DMS 273 (cell line): ENCODE measurements around the gene KIF16B.
A peak's percentile ranks its signal among the peaks of the same experiment; 100 is the strongest.

Experiments used
- DNase-seq: peaks from one replicate; lab custom pipeline; 2025; ENCODE audit not compliant: unreplicated experiment; lab: John Stamatoyannopoulos, UW

KIF16B gene

DNA sequence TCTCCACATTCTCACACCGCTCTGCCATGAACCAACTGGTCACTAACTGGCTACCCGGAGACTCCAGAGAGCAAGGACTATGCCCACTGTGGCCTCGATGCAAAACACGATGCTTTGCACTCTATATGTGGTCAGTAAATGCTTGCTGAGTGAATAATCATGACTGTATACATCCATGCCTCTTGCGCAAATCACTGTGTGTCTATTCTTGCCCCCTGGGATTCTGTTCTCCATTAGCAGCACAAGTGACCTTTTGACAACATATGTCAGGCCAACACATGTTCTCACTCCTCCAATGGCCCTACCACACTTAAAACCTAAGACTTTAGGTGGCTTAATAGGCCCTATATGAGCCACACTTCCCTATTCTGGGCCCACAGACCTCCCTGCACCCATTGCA, 16.9 kb downstream of the KIF16B start:
- no peak for DNase-seq

DNA sequence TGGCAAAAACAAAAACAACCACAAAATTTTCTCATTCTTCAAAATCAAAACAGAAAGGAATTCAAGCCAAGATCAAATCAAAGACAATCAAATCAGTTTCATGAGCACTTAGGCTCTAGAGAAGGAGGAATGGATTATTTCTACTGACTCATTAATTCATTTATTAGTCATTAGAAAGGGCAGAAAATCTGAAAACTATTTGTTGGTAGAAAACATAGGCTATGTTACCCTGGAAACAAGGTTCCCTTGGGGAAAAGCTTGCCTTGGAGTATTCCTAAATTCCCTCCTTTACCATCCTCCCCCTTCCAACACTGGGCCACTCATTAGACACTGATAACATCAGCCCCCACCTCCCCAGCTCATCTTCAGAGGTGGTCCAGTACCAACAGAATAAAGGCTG, 17.5 kb downstream of the KIF16B start:
- peak; percentile 40 for DNase-seq

- DNase-seq = peak; percentile 34
These were observed 18.3 kb downstream of the KIF16B start for GRCh38 chr20:16554766-16555543.

DNA sequence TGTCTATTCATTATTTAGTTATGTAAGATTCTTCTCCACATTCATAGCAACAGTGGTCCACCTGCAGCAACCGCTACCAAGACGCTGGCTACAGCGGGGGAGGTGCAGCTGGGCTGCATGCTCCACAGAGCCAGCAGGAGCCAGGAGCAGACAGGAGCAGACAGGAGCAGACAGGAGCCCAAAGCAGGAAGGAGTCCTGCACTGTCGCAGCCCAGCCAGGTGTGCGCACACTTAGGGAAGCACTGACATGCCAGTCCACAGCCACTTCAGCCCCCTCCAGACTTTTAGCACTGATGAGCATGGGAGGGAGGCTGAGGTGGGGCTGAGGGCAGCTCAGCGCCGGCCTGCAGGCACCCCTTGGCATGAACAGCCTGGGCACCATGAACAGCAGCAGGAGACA, 19.6 kb downstream of the KIF16B start:
- no peak for DNase-seq

GRCh38 chr20:16553101-16553500, 20.1 kb downstream of the KIF16B start:
- DNase-seq = no peak

GRCh38 chr20:16552015-16552414, 21.2 kb downstream of the KIF16B start:
- no peak for DNase-seq

DNA sequence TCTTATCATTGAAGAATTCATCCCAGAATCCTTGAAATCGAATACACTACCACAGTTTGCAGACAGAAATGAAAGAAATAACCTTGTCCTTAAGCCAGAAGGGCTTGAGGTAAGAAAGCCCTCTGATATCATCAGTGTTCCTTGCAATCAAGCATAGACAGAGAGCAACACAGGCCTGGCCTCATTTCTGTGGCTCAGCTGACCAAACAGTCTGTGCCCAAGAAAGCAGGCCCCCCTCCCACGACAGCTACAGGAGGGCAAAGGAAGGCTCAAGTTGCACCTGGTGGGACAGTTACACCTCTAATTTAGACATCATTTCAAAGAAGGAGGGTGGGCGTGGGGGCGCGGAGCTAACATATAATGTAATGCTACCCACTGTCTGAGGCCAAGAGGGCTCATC, 21.6 kb downstream of the KIF16B start:
- no peak for DNase-seq

GRCh38 chr20:16548068-16548672, 25.1 kb downstream of the KIF16B start:
- DNase-seq = no peak

DNA sequence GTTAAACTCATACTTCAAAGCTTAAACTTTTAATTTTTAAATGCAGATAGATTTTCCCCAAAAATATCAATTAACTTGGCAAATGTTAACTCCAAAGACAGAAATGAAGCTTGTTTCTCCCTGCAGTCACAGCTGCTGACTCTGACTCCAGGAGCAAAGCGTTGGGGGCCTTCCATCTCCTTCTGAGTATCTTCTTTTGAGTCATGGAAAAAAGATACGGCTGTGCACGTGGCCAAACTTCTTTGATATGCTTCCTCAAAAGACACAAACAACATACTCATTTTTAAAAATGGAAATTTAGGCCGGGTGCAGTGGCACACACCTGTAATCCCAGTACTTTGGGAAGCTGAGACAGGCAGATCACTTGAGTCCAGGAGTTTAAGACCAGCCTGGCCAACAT, 28.3 kb downstream of the KIF16B start:
- no peak for DNase-seq

DNA sequence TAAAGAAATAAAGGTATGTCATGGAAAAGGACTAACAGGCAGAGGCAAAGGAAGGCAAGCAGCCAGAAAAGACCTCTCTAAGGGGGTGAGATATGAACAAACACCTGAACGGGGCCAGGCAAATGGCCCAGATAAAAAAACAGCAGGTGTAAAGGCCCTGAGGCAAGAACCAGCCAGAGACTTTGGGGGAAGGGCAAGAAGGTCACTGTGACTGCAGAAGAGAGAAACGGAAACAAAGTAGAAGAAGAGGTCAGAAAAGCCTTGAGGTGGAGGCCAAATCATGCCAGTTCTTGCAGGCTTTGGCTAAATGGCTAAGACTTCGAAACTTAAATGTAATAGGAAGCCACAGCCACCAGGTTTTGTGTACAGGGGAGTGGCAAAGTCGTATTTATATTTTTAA, 30.8 kb downstream of the KIF16B start:
- no peak for DNase-seq

GRCh38 chr20:16541878-16542277, 31.4 kb downstream of the KIF16B start:
- DNase-seq = peak; percentile 67

GRCh38 chr20:16541226-16541625, 32.0 kb downstream of the KIF16B start:
- DNase-seq = no peak

DNA sequence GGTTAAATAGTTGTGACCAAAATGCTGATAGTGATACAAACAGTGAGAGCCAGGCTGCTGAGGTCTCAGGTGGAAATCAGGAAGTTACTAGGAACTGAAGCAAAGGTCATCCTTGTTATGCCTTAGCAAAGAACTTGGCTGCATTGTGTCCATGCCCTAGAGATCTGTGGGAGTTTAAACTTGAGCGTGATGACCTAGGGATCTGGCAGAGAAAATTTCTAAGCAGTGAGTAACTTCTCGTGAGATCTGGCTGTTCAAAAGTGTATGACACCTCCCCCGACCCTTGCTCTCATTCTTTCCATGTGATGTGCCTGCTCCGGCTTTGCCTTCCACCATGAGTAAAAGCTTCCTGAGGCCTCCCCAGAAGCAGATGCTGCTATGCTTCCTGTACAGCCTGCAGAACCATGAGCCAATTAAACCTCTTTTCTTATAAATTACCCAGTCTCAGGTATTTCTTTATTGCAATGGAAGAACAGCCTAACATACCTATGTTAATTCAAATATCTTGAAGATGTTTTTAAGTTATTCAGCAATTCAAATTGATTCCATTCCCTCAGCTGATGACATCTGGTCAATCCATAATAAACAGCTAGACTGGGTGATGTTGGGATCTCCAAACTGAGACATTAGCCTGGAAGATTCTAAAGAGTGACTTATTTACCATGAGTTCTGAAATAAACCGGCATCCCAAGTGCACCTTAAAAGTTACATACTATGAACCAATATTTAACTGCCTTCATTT, 33.8 kb downstream of the KIF16B start:
- no peak for DNase-seq

DNA sequence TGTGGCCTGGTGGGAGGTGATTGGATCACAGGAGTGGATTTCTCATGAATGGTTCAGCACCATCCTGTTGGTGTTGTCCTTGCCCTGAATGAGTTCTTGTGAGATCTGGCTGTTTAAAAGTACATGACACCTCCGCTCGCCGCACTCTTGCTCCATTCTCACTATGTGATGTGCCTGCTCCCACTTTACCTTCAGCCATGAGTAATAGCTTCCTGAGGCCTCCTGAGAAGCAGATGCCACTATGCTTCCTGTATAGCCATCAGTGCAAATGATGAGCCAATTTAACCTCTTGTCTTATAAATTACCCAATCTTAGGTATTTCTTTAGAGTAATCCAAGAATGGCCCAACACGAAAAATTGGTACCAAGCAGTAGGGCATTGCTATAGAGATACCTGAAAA, 34.5 kb downstream of the KIF16B start:
- DNase-seq = no peak

DNA sequence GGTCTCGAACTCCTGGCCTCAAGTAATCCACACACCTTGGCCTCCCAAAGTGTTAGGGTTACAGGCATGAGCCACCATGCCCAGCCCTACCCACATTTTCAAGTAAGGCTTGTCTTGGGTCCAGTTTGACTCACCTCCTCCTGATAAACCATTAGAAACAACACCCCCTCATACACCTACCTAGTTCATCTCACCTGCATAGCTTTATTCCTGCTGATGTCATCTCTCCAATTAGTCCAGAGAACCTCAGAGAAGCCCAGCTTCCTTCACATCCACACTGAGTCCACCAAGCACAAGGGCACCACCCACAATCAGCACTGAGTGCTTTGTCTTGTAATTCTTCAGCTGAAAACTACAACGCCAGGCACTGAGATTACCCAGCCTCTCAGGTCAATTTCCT, 35.3 kb downstream of the KIF16B start:
- DNase-seq = no peak

DNA sequence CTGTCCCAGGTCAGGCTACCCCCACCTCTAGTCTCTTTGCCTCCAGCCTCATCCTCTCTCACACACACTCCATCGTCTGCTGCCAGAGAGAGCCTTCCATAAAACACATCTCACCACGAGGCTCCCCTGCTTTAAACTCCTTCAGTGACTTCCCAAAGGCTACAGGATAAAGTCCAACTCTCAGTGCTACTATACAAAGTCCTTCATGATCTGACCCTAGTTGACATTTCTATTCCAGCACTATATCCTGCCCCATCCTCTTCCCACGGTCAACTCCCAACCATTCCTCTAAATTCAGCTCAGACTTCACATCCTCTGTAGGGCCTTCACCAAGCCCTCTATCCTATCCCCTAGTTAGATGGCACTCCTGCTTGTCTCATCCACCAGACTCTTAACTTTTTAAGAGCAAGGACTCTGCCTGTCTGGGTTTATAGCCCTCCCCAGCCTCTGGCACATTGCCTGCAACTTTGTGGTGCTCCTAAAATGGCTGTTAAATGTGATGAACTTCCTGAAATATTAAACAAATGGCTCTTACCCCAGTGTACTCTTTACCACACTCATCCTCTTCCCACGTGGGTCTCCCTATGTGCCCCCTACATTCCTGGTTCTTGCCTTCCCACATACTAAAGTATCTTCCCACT, 36.1 kb downstream of the KIF16B start:
- no peak for DNase-seq

- no peak for DNase-seq
These were observed 38.0 kb downstream of the KIF16B start for GRCh38 chr20:16535277-16535676.

DNA sequence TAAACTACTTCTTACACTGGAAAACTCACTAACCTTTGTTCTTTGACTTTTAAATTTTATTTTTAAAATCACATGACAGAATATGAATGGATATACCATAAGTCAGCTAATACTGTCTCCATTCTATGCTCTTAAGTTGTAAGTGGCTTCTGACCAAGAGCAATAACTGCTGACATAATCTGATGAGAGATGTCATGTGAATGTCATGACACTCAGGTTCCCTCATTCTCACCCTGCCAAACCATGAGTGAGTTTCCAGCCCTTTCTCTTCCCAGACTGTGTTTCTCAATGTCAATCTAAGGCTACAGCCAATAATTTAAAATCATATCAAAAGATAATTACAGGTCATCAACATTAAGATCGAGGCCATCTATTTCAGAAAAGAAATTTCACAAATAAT, 39.7 kb downstream of the KIF16B start:
- no peak for DNase-seq

- DNase-seq = no peak
These were observed 41.8 kb downstream of the KIF16B start for GRCh38 chr20:16531485-16531884.

DNA sequence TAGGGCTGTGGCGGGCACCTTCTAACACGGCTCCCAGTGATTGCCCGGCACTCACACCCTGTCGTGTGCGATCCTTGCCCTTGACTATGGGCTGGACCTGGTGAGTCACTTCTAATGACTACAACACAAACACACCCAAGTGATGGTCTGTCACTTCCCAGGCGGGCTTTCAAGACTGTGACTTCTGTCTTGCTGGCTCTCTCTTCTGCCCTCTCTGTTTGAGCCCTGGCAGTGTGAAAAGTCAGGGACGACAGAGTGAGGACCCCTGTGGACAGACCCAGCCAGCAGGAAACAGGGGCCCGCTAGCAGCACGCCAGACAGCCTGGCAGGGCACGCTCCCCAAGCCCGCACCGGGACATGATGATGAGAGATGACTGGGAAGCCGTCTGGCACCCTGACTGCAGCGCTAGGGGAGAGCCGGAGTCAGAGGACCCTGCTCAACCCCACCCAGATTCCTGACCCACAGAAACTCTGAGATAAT, 43.0 kb downstream of the KIF16B start:
- DNase-seq = no peak

GRCh38 chr20:16528078-16528477, 45.2 kb downstream of the KIF16B start:
- peak; percentile 88 for DNase-seq

DNA sequence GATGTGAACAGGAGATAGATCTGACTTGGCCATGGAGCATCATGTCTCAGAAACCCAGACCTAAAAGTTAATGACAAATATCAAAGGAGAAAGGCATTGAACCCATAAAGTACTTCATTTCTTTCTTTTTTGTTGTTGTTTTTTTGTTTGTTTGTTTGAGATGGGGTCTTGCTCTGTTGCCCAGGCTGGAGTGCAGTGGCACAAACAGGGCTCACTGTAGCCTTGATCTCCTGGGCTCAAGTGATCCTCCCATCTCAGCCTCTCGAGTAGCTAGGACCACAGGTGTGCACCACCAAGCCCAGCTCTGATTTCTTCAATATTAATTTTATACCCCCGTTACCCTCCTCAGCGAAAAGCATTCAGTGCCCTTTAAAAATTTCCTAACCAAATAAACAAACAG, 45.8 kb downstream of the KIF16B start:
- DNase-seq = no peak
